NCI-H146 (cell line): ENCODE results near the gene SLC2A4RG.
A peak's percentile ranks its signal among the peaks of the same experiment; 100 is the strongest.

Experiments used
- DNase-seq: peaks from one replicate; lab custom pipeline; 2025; lab: John Stamatoyannopoulos, UW

Gene SLC2A4RG

DNA sequence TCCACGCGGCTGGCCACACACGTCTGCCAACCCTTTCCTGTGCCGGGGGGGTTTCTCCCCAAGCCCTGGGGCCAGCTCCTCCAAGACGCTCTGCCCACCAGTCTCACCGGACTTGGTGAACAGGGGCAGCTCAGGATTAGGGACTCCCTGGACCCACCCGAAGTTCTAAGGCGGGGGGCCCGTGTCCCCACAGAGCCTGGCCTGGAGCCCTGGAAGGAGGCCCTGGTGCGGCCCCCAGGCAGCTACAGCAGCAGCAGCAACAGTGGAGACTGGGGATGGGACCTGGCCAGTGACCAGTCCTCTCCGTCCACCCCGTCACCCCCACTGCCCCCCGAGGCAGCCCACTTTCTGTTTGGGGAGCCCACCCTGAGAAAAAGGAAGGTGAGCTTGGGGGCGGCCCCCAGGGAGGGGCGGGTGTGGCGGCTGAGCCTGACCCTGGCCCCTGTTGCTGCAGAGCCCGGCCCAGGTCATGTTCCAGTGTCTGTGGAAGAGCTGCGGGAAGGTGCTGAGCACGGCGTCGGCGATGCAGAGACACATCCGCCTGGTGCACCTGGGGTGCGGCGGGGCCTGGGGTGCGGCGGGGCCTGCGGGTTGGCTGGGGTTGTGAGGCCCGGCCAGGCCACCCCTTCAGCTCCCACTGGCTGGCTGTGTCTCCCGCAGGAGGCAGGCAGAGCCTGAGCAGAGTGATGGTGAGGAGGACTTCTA lies 2.3 kb downstream of the SLC2A4RG start:
- no peak for DNase-seq

DNA sequence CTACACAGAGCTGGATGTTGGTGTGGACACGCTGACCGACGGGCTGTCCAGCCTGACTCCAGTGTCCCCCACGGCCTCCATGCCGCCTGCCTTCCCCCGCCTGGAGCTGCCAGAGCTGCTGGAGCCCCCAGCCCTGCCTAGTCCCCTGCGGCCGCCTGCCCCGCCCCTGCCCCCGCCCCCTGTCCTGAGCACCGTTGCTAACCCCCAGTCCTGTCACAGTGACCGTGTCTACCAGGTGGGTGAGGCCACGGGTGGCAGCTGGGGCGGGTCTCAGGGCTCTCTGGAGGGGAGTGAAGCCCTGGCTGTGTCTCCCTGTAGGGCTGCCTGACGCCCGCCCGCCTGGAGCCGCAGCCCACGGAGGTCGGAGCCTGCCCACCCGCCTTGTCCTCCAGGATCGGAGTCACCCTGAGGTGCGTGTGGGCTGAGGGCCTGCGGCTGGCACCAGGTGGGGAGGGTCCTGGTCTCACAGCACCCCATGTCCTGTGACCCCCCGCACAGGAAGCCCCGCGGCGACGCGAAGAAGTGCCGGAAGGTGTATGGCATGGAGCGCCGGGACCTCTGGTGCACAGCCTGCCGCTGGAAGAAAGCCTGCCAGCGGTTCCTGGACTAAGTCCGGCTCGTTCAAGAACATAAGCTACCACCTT lies 2.9 kb downstream of the SLC2A4RG start:
- no peak for DNase-seq

DNA sequence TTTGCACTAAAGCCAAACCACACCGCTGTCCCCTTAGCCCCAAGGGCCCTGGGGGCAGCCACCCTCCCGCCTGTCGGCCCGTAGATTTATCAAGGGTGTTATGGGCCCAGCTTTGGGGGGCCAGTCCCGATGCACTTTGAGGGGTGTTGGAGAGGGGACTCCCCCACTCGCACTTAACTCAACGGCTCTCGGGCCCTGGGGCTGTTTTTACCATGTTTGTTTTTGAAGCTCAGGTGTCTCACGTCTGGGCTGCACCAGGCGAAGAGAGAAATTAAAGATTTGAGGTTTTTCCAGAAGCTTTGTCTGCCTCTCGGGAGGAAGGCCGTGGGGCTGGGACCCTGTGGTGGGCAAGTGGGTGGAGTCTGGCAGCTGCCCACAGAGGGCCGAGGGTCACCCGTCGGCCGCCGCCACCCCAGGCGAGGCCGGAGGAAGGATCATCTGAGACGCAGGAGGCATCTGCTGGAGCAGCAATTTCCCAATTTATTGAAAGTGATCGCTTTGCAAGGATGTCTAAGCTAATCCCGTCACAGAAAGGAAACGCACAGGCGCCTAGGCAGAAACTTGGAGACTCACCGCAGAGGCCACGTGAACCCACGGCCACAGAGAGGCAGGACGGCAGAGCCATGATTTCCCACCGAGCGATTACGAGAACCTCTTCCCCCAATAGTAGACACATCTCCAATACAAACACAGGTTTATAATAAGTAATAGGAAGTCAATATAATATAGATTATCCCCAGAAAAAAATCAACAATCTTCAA lies 3.8 kb downstream of the SLC2A4RG start:
- DNase-seq, result no peak

DNA sequence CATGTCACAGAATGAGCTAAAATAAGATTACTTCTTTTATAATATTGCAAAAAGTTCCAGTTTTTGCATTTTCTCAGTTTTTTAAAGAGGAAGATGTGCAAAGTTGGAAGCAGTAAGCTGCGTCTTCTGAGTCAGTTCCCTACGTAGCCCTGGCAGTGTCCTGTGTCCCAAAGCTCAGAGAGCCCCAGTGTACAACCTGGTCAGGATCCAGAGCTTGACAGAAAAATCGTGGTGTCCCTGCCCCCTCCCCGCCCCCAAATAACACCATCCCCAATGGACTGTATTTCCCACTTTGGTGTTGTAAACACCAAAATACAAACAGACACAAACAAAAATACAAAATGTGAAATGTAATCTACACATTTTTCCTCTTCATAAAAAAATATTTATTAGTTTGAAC lies 4.6 kb downstream of the SLC2A4RG start:
- DNase-seq, result no peak

DNA sequence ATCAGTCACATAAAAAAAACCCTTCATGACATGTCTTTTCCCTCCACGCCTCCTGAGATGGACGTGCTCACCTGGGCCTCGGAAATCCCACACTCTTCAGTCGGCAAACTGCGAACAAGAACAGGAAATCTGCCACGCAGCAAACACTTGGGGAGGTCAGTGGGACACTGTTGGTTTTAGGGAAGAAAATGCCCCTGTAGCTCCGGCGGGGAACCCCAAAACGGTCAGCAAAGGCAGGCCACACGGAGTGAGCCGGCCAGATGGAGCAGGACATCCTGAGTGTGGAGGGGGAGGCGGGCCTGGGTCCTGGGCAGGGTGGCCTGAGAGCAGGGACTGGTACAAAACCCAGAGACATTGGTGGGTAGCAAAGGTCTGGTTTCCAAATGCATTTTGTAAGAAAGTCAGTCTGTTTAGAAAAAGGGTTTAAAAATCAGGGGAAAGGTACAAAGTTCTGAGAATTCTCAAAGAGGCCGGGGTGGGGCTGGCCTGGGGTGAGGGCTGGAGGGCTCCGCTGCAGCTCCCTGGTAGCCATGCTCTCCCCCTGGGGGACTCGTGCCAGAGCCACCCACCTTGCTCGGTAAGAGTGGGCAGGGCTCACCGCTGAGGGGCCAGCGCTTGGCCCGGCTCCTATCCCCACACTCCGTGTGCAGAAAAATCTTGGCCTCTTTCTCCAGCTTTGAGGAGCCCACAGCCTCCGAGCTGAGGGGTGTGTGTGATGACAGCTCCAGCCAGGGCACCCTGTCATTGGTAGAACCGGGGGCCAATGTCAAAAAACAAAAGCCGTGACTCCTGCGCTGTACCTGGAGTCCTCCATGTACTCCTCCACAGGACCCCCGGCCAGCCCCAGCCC lies 5.2 kb downstream of the SLC2A4RG start:
- no peak for DNase-seq

- DNase-seq, result no peak
Observed at GRCh38 chr20:63745424-63745805, 5.8 kb downstream of the SLC2A4RG start.

- DNase-seq, result no peak
Observed at GRCh38 chr20:63745961-63746731, 6.6 kb downstream of the SLC2A4RG start.

DNA sequence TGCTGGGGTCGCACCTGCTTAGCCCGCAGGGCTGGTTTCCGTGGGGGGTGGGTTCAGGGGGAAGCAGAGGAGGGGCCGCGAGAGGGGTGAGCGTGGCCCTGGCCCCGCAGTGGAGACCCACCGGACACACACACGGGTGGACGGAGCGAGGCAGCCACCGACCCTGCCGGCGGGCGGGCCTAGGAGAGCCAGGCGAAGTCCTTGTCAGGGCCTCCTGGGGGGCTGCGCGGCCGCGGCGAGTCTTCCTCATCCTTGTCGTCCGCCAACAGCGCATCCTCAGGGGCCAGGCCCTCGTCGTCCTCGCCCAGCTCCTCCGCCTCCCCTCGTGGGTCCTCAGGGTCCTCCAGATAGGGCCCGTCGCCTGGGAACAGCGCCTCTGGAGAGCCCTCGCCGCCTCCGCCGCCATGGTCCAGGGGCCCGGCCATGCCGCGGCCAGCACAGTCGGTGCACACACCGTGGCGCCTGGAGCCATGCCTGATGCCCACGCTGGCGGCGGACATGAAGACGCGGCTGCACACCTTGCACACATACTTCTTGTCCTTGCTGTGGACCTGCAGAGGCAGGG lies 7.3 kb downstream of the SLC2A4RG start:
- DNase-seq, result no peak

- DNase-seq, result no peak
Observed at GRCh38 chr20:63747622-63748069, 8.1 kb downstream of the SLC2A4RG start.

GRCh38 chr20:63748070-63748933 lies 8.7 kb downstream of the SLC2A4RG start:
- no peak for DNase-seq

GRCh38 chr20:63748934-63749270 lies 9.3 kb downstream of the SLC2A4RG start:
- no peak for DNase-seq

GRCh38 chr20:63749597-63750508 lies 10.3 kb downstream of the SLC2A4RG start:
- DNase-seq, result no peak

DNA sequence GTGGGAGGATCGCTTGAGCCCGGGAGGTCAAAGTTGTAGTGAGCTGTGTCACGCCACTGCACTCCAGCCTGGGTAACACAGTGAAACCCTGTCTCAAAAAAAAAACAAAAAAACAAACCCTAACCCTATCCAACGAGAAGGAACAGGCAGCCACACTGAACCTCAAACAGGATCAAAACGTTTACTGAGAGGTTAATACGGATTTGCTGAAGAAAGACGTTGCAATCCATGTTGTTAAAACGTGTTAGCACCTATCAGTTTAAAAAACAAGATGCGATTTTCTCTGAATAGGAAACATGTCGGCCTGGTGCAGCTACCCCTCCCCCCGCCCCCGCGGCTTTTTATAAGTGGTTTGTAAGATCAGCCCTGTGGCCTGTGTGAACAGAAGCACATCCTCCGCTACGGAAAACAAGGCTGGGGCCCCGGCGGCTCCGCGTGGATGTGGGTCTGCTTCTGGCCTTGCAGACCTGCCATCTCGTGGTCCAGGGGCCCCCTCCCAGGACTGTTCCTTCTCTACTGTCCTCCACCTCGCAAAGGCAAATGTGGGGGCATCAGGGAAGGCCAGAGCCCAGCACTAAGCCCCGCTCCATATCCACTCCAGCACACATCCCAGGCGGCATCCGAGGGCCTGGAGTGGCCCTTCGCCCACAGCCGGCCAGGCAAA lies 11.4 kb downstream of the SLC2A4RG start:
- peak; percentile 28 for DNase-seq

DNA sequence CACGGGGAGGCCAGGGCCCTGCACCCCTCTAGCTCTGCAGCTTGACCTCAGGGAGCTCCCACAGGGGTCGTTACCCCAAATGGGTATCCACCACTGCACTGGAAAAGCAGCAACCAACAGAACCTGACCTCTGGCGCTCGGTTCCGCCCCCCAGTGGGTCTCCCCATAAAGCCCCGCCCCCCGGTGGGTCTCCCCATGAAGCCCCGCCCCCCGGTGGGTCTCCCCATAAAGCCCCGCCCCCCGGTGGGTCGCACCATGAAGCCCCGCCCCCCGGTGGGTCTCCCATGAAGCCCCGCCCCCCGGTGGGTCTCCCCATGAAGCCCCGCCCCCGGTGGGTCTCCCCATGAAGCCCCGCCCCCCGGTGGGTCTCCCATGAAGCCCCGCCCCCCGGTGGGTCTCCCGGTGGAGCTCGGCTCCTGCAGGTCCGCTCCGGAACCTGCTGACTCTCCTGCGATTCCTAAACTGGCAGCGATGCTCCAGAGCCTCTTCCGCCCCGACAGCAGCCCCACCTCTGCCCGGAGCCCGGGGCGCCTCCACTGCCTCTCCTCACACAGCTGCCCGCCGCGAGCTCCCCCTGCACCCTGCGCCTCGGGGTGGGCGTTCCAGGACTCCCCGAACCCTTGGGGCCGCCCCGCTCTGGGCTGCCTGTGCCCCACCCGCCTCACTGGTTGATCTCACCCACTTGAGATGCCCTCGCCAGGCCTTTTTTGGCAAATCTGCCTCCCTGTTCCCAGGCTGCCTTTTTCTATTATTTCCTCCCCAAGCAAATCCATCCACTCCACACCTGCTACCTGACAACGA lies 12.1 kb downstream of the SLC2A4RG start:
- DNase-seq, result peak; percentile 45

- peak; percentile 56 for DNase-seq
Observed at GRCh38 chr20:63752411-63753101, 13.0 kb downstream of the SLC2A4RG start.

GRCh38 chr20:63753381-63753780 lies 13.8 kb downstream of the SLC2A4RG start:
- DNase-seq, result no peak

DNA sequence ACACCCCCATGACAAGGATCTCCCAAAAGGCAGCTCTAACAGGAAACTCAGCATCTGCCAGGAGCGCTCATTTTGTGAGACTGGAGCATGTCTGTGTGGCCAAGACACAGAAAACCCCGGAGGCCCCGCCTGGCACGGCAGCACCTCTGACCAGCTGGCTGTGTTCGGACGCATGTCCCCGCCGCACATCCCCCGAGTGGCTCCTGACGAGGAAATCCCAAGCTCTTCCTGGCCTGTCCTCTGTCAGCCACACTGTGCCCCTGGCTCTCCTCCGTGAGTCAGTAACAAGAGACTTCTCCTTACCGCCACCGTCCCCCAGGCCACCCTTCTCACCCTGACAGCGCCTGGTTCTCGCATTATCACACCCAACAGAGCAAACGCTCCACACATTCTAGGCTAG lies 14.4 kb downstream of the SLC2A4RG start:
- no peak for DNase-seq
